GM13977 (cell line): ENCODE data around the gene SNX10.

Source experiments
- DNase-seq: peaks from one replicate; pipeline ENCODE4 v3.0.0; 2012; ENCODE audit warnings: low spot score
- in situ Hi-C: fragments of 300-500 bp; cut with MboI; formaldehyde crosslinking; loops from one replicate; pipeline ENCODE4 v1.12.0; 2022; ENCODE audit warnings: low sequenced_read_pairs, low pct_unique_long_range_greater_than_20kb, mixed read lengths, inconsistent platforms; ENCODE audit not compliant: unreplicated experiment
- TF ChIP-seq, protein P1 (sequence below): IDR thresholded peaks from 2 replicates; pipeline ENCODE4 v1.5.1; 2012; ENCODE audit warnings: mild to moderate bottlenecking, control low read depth; ENCODE audit not compliant: insufficient read depth; ENCODE audit errors: extremely low read depth, missing control alignments

The SNX10 gene

DNA sequence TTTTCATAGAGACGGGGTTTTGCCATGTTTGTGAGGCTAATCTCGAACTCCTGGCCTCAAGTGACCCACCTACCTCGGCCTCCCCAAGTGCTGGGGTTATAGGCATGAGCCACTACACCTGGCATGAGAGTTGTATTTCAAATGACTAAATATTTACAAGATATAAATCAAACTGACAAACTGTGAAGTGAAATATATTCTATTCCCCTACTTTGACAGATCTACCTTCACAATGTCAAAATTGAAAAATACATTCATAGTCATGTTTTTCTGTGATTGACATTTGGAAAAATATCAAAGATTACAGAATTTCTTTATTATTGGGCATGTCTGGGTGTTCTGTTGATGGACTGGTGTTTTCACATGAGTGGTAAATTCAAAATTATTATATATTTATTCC lies 16.4 kb upstream of the SNX10 start:
- TF ChIP-seq, protein P1, sequence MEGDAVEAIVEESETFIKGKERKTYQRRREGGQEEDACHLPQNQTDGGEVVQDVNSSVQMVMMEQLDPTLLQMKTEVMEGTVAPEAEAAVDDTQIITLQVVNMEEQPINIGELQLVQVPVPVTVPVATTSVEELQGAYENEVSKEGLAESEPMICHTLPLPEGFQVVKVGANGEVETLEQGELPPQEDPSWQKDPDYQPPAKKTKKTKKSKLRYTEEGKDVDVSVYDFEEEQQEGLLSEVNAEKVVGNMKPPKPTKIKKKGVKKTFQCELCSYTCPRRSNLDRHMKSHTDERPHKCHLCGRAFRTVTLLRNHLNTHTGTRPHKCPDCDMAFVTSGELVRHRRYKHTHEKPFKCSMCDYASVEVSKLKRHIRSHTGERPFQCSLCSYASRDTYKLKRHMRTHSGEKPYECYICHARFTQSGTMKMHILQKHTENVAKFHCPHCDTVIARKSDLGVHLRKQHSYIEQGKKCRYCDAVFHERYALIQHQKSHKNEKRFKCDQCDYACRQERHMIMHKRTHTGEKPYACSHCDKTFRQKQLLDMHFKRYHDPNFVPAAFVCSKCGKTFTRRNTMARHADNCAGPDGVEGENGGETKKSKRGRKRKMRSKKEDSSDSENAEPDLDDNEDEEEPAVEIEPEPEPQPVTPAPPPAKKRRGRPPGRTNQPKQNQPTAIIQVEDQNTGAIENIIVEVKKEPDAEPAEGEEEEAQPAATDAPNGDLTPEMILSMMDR: no peak
- in situ Hi-C loops: no loop called here
- DNase-seq: no peak

DNA sequence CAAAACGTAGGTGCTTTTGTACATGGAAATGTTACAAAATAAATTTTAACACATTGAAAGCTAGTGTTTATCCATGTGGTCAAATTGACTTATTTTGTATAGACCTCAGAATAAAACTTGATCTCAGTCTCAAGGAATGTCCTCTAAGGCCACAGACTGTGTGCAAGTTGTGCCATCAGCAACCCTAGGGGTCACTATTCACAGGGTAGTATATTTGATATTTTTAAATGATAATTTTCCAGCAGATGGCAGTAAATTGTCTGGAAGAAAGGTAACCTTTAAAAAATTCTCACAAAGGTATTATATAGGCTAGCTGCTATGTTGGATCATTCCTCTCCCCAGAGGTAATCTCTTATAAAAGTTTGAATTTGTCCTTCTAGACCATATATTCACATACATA lies 12.9 kb upstream of the SNX10 start:
- TF ChIP-seq, protein P1: peak; percentile 23
- no peak for DNase-seq
- in situ Hi-C loops: no loop called here

DNA sequence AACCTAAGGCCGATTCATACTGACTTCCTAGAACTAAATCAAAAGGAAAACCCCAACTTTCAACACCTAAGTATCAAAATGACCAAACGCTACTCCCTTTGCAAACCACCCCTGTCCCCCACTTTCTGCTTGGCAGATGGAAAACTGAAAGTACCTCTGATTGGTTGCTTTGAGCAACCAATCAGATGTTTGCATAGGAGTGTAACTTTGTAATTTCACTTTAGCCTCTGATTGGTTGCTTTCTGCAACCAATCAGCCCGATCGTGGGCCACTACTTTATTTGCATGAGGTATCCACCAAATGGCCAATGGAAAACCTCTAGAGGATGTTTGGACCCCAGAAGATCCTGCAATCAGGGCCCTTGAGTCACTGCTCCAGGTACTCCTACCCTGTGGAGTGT lies 12.3 kb upstream of the SNX10 start:
- no peak for DNase-seq
- TF ChIP-seq, protein P1: no peak
- in situ Hi-C loops: no loop called here

DNA sequence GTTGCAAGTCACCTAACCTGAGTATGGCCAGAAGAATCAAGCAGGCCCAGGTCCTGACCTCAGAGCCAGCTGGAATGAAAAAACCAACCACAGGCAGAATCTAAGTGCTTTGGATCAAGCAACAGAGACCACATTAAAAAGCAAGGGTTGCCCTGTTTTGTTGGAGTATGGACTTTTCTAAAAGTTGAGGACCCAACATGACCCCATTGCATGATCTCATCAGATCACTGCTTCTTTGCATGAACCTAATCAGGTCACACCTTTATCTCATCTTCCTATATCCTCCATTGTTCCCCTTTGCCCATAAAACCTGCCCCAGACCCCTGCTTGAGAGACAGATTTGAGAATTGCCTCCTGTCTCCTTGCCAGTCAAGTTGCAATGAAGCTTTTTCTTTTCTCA lies 11.6 kb upstream of the SNX10 start:
- in situ Hi-C loops: no loop called here

DNA sequence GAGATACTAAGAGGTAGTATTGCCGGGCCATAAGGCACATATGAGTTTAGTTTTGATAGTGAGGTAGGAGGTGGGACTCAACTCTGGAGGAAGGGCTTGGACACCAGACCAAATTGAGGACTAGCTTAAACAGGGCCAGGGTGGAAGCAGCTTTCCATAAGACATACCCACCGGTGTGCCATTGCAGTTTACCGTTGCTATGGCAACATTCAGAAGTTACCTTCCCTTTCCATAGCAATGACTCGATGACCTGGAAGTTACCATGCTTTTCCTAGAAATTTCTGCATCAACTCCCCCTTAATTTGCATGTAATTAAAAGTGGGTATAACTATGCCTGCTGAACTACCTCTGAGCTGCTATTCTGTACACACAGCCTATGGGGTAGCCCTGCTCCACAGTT lies 10.9 kb upstream of the SNX10 start:
- no peak for DNase-seq
- TF ChIP-seq, protein P1: no peak
- in situ Hi-C loops: no loop called here

More for the DNA sequence above, 11.6 kb upstream of the SNX10 start:
- TF ChIP-seq, protein P1: no peak
- no peak for DNase-seq

DNA sequence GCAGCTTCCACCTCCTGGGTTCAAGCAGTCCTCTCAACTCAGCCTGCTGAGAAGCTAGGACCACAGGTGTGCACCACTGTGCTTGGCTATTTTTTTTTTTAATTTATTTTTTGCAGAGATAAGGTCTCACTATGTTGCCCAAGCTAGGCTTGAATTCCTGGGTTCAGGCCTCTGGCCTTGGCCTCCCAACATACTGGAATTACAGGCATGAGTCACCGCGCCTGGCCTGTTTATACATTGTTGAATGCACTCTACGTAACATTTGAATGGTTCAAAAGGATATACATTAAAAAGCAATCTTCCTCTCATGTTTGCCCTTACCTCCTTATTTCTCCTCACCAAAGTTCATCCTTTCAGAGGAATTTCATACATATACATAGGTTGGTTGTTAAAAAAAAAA lies 7.2 kb upstream of the SNX10 start:
- no peak for DNase-seq
- TF ChIP-seq, protein P1: no peak
- in situ Hi-C loops: no loop called here
